HepG2 (cell line): ENCODE results near the gene MAP2K5. TPM values are rescaled to one million over a fixed set of nuclear protein-coding genes. Genes with fewer than 3 reads are reported as not detected.

Experiments
- ATAC-seq: fragments of 200-7000 bp; cut with Tn5 transposase; 3 replicates; pipeline ENCODE4 v1.9.1; 2020; ENCODE audit warnings: mild to moderate bottlenecking, moderate library complexity
- BruUV-seq: library from RNA; stranded (reverse); fragments of 400-500 nt; replicated peaks from 2 replicates; lab custom pipeline; 2021; lab: Mats Ljungman, UMichigan
- CTCF ChIA-PET: fragments of 300-600 bp; formaldehyde crosslinking; extraction: SDS; loops from one replicate; lab custom pipeline; 2021; ENCODE audit warnings: low total read pairs, inconsistent platforms, low intra/inter-chr PET ratio; lab: Yijun Ruan, JAX
- POLR2A ChIA-PET: fragments of 350-600 bp; sonication (Branson Sonifier 250); formaldehyde crosslinking; loops from one replicate; lab custom pipeline; 2020; ENCODE audit warnings: antibody characterized with exemption, inconsistent platforms; lab: Yijun Ruan, JAX
- DNase-seq: peaks from one replicate; pipeline ENCODE4 v3.0.0-alpha.2; 2015; ENCODE audit warnings: low spot score
- FAIRE-seq: peaks from 3 replicates; lab custom pipeline; 2011; peaks lifted over from hg19 to GRCh38; lab: Jason Lieb, UNC
- H2AFZ ChIP-seq: one replicate; pipeline ENCODE4 v1.6.1; 2011; ENCODE audit warnings: low read length, inconsistent platforms
- H3K27ac ChIP-seq: fragments of 300-600 bp; 3 replicates; pipeline ENCODE4 v1.8.0; 2011; ENCODE audit warnings: mixed run types, mild to moderate bottlenecking, mixed read lengths, low read length, inconsistent platforms; ENCODE audit not compliant: insufficient read depth; ENCODE audit errors: extremely low read length
- H3K27me3 ChIP-seq, 2 experiments: fragments of 200-600 bp in 1 of 2; 2 replicates in 1 of 2; 3 replicates in 1 of 2; pipeline versions ENCODE4 v1.6.0 to v1.8.0; 2011; ENCODE audit warnings: low read length in 2 of 2, mild to moderate bottlenecking in 2 of 2, moderate library complexity in 2 of 2, inconsistent platforms in 1 of 2; ENCODE audit not compliant: insufficient read depth in 2 of 2, control insufficient read depth in 1 of 2
- H3K36me3 ChIP-seq, 2 experiments: fragments of 200-600 bp in 1 of 2; replicated peaks in 1 of 2; 2 replicates in 1 of 2; 3 replicates in 1 of 2; pipeline versions ENCODE4 v1.5.1 to v1.8.0; 2011; ENCODE audit warnings: low read length in 2 of 2, inconsistent platforms in 1 of 2; ENCODE audit not compliant: insufficient read depth in 2 of 2, control insufficient read depth in 1 of 2
- H3K4me1 ChIP-seq: 2 replicates; pipeline ENCODE4 v1.5.1; 2012; ENCODE audit warnings: low read length, inconsistent platforms; ENCODE audit not compliant: insufficient read depth
- H3K4me2 ChIP-seq: 2 replicates; pipeline ENCODE4 v1.6.0; 2011; ENCODE audit warnings: low read depth, low read length, inconsistent platforms
- H3K4me3 ChIP-seq, 3 experiments: fragments of 200-600 bp in 1 of 3; sonication (generic), shearing (Covaris generic) in 1 of 3; replicated peaks in 1 of 3; 2 replicates each; pipeline ENCODE4 v1.5.1; 2011 to 2016; ENCODE audit warnings: low read length in 3 of 3, inconsistent platforms in 2 of 3, low read depth in 2 of 3, mild to moderate bottlenecking in 2 of 3, control low read depth in 1 of 3, mixed read lengths in 1 of 3; ENCODE audit not compliant: insufficient read depth in 1 of 3
- H3K79me2 ChIP-seq: one replicate; pipeline ENCODE4 v1.6.1; 2011; ENCODE audit warnings: low read length, inconsistent platforms; ENCODE audit not compliant: insufficient read depth
- H3K9ac ChIP-seq: 2 replicates; pipeline ENCODE4 v1.6.0; 2011; ENCODE audit warnings: mild to moderate bottlenecking, low read depth, low read length, inconsistent platforms; ENCODE audit not compliant: insufficient read depth
- H3K9me3 ChIP-seq: 2 replicates; pipeline ENCODE4 v1.5.1; 2012; ENCODE audit warnings: mild to moderate bottlenecking, low read length
- H4K20me1 ChIP-seq: 2 replicates; pipeline ENCODE4 v1.6.0; 2011; ENCODE audit warnings: inconsistent platforms, mild to moderate bottlenecking, low read length, moderate library complexity; ENCODE audit not compliant: insufficient read depth
- CSRNP1 ChIP-seq: sonication (generic); formaldehyde crosslinking; IDR thresholded peaks from 2 replicates; pipeline ENCODE4 v1.8.1; 2023; ENCODE audit warnings: mild to moderate bottlenecking, missing genetic modification reagents
- DNMT1 ChIP-seq: sonication (generic); formaldehyde crosslinking; IDR thresholded peaks from 2 replicates; pipeline ENCODE4 v1.5.1; 2020; ENCODE audit warnings: mild to moderate bottlenecking, missing genetic modification reagents
- IRF9 ChIP-seq: sonication (generic); formaldehyde crosslinking; IDR thresholded peaks from 2 replicates; pipeline ENCODE4 v1.8.0; 2022; ENCODE audit warnings: missing genetic modification reagents, mild to moderate bottlenecking, borderline replicate concordance
- KDM6A ChIP-seq: IDR thresholded peaks from 2 replicates; pipeline ENCODE4 v1.6.1; 2016; ENCODE audit warnings: low read depth
- POLR2A ChIP-seq, 2 experiments: IDR thresholded peaks; 2 replicates each; pipeline ENCODE4 v1.6.1; 2011; ENCODE audit warnings: low read depth in 2 of 2, low read length in 2 of 2, mild to moderate bottlenecking in 1 of 2, moderate library complexity in 1 of 2; ENCODE audit not compliant: insufficient read depth in 1 of 2
- SIN3A ChIP-seq: IDR thresholded peaks from 2 replicates; pipeline ENCODE4 v1.6.1; 2011; ENCODE audit warnings: low read depth, mild to moderate bottlenecking, control low read depth, low read length, borderline replicate concordance
- ZNF138 ChIP-seq: sonication (generic); formaldehyde crosslinking; IDR thresholded peaks from 2 replicates; pipeline ENCODE4 v1.5.0; 2020; ENCODE audit warnings: mild to moderate bottlenecking, low read depth, missing genetic modification reagents
- ZNF629 ChIP-seq: sonication (generic); formaldehyde crosslinking; conservative IDR thresholded peaks from 2 replicates; pipeline ENCODE4 v1.5.0; 2020; ENCODE audit warnings: missing genetic modification reagents
- ZNF644 ChIP-seq: IDR thresholded peaks from 2 replicates; pipeline ENCODE4 v1.6.1; 2016; ENCODE audit warnings: low read depth
- ZNF784 ChIP-seq: sonication (generic); formaldehyde crosslinking; IDR thresholded peaks from 2 replicates; pipeline ENCODE4 v1.5.1; 2020; ENCODE audit warnings: missing genetic modification reagents, mild to moderate bottlenecking, borderline replicate concordance
- WGBS: methylation state at CpG from one replicate; pipeline ENCODE4 v1.1.6; 2017; ENCODE audit warnings: low lambda C conversion rate; 5-methylcytosine and 5-hydroxymethylcytosine counted together
- in situ Hi-C: cut with HindIII; loops from 2 replicates; pipeline ENCODE4 v1.10.0; 2017; ENCODE audit warnings: low pct_unique_long_range_greater_than_20kb; ENCODE audit not compliant: extremely low pct_ligation_motif_present
- intact Hi-C: fragments of 100-400 bp; cut with micrococcal nuclease; formaldehyde crosslinking; loops from one replicate; pipeline ENCODE4 v1.10.0; 2022; ENCODE audit not compliant: unreplicated experiment
- polyA plus RNA-seq, 8 experiments: library from polyadenylated mRNA; depleted of rRNA in 3 of 8; stranded (reverse) in 7 of 8; unstranded in 1 of 8; fragments of >200 nt; fragmentation: Illumina TruSeq in 4 of 8; extraction: Trizol in 4 of 8; gene quantifications; 2 replicates each; pipeline versions ENCODE4 v1.2.1 to v1.2.3, GENCODE V29; 2011 to 2016; ENCODE audit warnings: low read depth in 4 of 8, missing spikeins in 1 of 8, mixed read lengths in 1 of 8; ENCODE audit not compliant: insufficient read depth in 1 of 8
- total RNA-seq, 5 experiments: library from RNA; depleted of rRNA; stranded (reverse); fragments of >200 nt; fragmentation: Illumina TruSeq; extraction: Trizol; gene quantifications; 2 replicates each; pipeline ENCODE4 v1.2.3, GENCODE V29; 2016; ENCODE audit warnings: low read depth in 1 of 5

Gene MAP2K5
- total and polyA plus RNA-seq, 2 of the 13 experiments (the other 11 are each of a cell fraction or from before 2014, with no cell fraction given), result 4.0 to 4.3 TPM

GRCh38 chr15:67820122-67820991 is 277.9 kb downstream of the MAP2K5 start:
- POLR2A ChIA-PET, result no interaction called here
- no TSS peak for BruUV-seq
- in situ Hi-C loops, result no loop called here

More at GRCh38 chr15:67820122-67820991, 277.9 kb downstream of the MAP2K5 start:
- Histone ChIP-seq H2AFZ (no peak overlapping the region), H4K20me1 (peaks cover 8% of the 10 kb centered on the region; the same call in 1 of the 2 replicates), H3K36me3 (no peaks in the 10 kb centered on the region), H3K79me2 (no peaks in the 10 kb centered on the region), H3K4me3 (no peak overlapping the region), H3K4me2 (no peak overlapping the region), H3K27ac (no peak overlapping the region), H3K4me1 (no peaks in the 10 kb centered on the region), H3K27me3 (peaks cover 13 to 37% of the 10 kb centered on the region in 2 experiments), H3K9me3 (no peaks in the 10 kb centered on the region), H3K9ac (no peak overlapping the region)
- intact Hi-C loops, result no loop called here
- DNase-seq (no peak), FAIRE-seq (no peak), ATAC-seq (no peak)
- 80% methylated on average over 38 of the region's 50 CpGs for WGBS
- CTCF ChIA-PET, result no interaction called here
- TF ChIP-seq IRF9 (CRISPR knock-in tag) (no peak), SIN3A (no peak), ZNF138 (no peak), CSRNP1 (CRISPR knock-in tag) (0 out of 2 replicates have a peak, but pooled peaks have one; percentile 26), ZNF644 (CRISPR knock-in tag) (no peak), DNMT1 (0 out of 2 replicates have a peak, but pooled peaks have one; percentile 30), ZNF629 (peak; percentile 41), KDM6A (no peak), ZNF784 (CRISPR knock-in tag) (no peak), POLR2A (IDR thresholded peaks at IDR 0.05; ENCODE audit: insufficient read depth in 1 of 2, low read depth in 2 of 2, low read length in 2 of 2) (no peak)
